GM19035 (cell line): Measurements from ENCODE around the gene PLCB1.

Experiments used
- ATAC-seq: cut with Tn5 transposase; IDR thresholded peaks from one replicate; pipeline ENCODE4 v1.9.1; 2021; ENCODE audit not compliant: unreplicated experiment

Gene PLCB1

GRCh38 chr20:8474027-8474668 is 342.1 kb downstream of the PLCB1 start:
- no peak for ATAC-seq

DNA sequence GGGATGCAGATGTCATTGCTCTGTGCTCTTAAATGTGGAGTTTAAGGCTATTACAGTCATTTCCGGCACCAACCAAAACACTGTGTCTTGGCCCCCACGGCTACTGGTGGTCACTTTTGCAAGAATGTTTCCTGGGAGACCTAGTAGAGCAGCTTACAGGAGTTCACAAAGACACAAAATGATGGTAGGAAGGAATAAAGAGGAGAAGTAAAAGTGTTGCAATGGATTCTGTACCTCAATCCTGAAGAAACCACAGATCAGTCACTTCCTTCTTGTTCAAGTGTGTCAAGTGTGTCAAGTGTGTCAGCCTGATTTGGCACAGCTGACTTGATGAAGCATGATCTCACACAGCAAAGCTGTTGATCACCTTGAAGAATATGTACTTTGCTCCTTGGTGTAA is 344.0 kb downstream of the PLCB1 start:
- no peak for ATAC-seq

GRCh38 chr20:8480597-8480996 is 348.5 kb downstream of the PLCB1 start:
- no peak for ATAC-seq

GRCh38 chr20:8487696-8488095 is 355.6 kb downstream of the PLCB1 start:
- ATAC-seq = no peak

GRCh38 chr20:8489094-8489883 is 357.2 kb downstream of the PLCB1 start:
- no peak for ATAC-seq

GRCh38 chr20:8490076-8490830 is 358.2 kb downstream of the PLCB1 start:
- ATAC-seq = no peak

DNA sequence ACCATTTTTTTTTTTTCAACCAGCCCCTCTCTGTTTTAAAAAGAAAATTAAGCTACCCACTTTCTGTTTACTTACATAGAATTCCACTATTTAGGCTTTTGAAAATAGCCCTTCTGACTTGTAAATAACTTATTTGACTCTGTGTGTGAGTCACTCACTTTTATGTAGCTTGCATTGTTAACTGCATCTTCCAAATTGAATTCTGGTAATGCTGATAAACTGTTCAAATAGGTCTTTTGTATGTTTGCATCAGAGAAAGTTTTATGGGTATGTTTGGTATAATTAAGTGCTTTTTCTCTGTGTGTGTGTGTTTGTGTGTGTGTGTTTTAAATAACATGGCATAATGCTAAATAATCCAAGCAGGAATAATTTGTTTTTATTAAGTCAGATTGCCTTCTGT is 360.1 kb downstream of the PLCB1 start:
- no peak for ATAC-seq

DNA sequence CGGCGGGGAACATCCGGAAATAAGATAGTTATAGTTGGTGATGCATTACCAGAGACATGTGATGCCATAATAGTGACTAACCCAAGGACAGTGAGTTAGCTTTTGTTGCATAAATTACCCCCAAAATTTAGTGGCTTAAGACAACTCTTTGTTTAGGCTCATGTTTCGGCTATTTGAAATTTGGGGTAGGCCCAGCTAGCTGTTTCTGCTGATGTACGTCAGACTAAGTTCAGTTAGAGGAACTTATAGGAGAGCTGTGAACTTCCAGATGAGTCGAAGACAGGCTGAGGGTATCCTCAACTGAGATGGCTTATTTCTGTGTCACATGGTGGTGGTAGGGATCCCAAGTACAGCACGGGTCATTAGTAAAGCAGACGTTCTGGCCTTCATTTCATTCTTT is 366.5 kb downstream of the PLCB1 start:
- no peak for ATAC-seq

- no peak for ATAC-seq
Observed at GRCh38 chr20:8504030-8504429, 372.0 kb downstream of the PLCB1 start.

- no peak for ATAC-seq
Observed at GRCh38 chr20:8505476-8506200, 373.6 kb downstream of the PLCB1 start.

DNA sequence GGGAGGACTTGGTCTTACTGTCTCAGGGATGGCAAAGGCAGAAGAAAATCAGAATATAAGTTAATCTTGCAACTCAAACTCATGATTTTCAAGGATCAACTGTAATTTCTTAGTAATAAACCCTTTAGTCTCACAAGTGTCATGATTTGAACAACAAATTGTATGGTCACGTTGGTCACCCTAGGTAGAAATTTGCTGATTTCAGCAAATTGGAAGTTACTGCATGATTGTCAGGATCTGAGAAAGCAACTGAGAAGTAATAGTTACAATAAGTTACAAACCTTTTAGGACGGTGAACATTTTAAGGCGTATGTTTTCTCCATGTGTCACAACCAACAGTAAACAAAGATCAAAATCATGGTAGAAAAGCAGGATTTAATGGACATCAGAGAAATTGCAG is 375.2 kb downstream of the PLCB1 start:
- ATAC-seq = no peak

GRCh38 chr20:8509809-8510208 is 377.7 kb downstream of the PLCB1 start:
- no peak for ATAC-seq

DNA sequence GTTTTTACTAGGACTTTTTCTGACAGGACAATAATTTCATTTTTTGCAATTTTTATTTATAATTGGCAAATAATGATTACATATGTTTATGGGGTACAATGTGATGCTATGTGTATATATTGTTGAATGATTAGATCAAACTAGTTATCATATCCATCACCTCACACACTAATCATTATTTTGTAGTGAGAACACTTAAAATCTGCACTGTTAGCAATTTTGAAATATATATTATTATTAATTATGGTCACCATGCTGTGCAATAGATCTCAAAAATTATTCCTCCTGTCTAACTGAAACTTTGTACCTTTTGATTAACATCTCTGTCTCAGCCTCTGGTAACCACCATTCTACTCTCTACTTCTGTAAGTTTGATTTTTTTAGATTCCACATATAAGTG is 378.7 kb downstream of the PLCB1 start:
- no peak for ATAC-seq

DNA sequence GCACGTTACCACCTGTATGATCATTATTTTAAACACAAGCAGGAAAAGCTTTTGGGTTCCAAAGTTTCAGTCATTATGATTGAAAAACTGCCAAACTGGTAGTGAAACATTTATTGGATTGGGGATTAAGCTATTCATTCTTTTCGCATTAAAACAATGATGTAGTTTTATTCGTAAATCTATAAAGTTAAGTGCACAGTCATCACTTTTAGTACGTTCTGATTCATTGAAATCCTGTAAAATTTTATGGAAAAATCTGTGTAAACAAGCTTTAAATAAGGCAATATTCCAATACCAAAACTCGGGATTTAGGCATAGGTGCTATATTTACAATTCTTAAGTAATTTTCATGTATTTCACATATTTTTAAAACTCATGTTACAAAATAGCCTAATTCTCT is 379.9 kb downstream of the PLCB1 start:
- no peak for ATAC-seq

- ATAC-seq = no peak
Observed at GRCh38 chr20:8515810-8516435, 383.9 kb downstream of the PLCB1 start.

DNA sequence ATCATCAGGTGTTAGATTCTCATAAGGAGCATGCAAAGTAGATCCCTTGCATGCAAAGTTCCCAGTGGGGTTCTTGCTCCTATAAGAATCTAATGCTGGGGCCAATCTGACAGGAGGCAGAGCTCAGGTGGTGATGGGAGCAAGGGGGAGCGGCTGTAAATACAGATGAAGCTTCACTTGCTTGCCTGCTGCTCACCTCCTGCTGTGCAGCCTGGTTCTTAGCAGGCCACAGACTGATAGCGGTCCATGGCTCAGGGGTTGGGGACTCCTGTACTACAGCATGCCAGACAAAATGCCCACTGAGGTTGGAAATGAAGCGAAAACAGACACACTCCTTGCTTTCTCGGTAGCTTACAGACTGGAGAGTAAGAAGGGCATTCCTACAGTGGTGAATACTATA is 386.8 kb downstream of the PLCB1 start:
- ATAC-seq = no peak

DNA sequence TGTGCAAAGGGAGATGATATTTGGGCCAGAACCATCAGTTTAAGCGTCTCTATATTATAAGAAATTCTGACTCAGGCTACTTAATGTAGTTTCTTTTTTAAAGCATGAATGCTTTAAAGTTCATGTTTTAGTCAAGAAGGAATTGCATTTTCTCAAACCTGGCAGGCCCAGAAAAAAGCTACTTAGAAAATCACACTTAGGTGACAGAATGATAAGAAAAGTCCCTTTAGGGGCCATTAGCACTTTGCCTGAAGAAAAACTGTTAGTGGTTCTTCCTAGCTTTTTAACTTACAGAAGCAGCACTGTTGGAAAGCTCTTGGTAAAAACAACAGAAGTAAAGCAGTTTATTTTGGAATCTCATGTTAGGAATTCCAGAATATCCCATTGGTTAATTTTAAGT is 387.8 kb downstream of the PLCB1 start:
- no peak for ATAC-seq

- no peak for ATAC-seq
Observed at GRCh38 chr20:8522168-8522567, 390.1 kb downstream of the PLCB1 start.

GRCh38 chr20:8523684-8524083 is 391.6 kb downstream of the PLCB1 start:
- no peak for ATAC-seq

GRCh38 chr20:8524101-8525016 is 392.3 kb downstream of the PLCB1 start:
- ATAC-seq = no peak
